ENCODE measurements around the gene DPP4. TPM values are rescaled to one million over a fixed set of nuclear protein-coding genes. Genes with fewer than 3 reads are reported as not detected.
A peak's percentile ranks its signal among the peaks of the same experiment; 100 is the strongest.

DPP4 gene
- total and polyA plus RNA-seq, 2 of the 4 experiments (the other 2 are of a cell fraction): 13.2 to 19.0 TPM

- Histone ChIP-seq H2BK5ac (ENCODE audit: low read depth, low read length, poor library complexity, severe bottlenecking) (no peak overlapping the region), H4K8ac (ENCODE audit: low read depth in 2 of 2, low read length in 2 of 2) (no peak overlapping the region), H3K4ac (ENCODE audit: low read depth, low read length) (no peak overlapping the region), H3K27ac (ENCODE audit: insufficient read depth, low read length) (no peak overlapping the region), H2BK120ac (ENCODE audit: low read depth, low read length) (no peak overlapping the region), H3K4me2 (ENCODE audit: low read depth, low read length) (no peak overlapping the region), H3K27me3 (ENCODE audit: control insufficient read depth, insufficient read depth, low read length) (no peaks in the 10 kb centered on the region), H4K91ac (ENCODE audit: insufficient read depth, low read depth, low read length) (no peak overlapping the region), H2AK5ac (ENCODE audit: low read depth, low read length) (no peak overlapping the region), H3K14ac (replicated peaks; ENCODE audit: low read depth, low read length) (no peak overlapping the region), H4K20me1 (ENCODE audit: insufficient read depth, low read length) (no peaks in the 10 kb centered on the region), H3K79me1 (ENCODE audit: low read depth in 1 of 2, low read length in 2 of 2) (no peaks in the 10 kb centered on the region), H3K9ac (ENCODE audit: low read depth, low read length) (no peak overlapping the region), H2BK20ac (ENCODE audit: low read depth, low read length) (no peak overlapping the region), H3K4me3 (ENCODE audit: insufficient read depth, low read depth, low read length) (no peak overlapping the region), H3K36me3 (ENCODE audit: control insufficient read depth, insufficient read depth, low read length) (peaks cover 16% of the 10 kb centered on the region), H3K56ac (ENCODE audit: extremely low read depth, insufficient read depth, low read length) (no peak overlapping the region), H3K9me3 (ENCODE audit: control insufficient read depth, insufficient read depth, low read length) (no peaks in the 10 kb centered on the region), H3K18ac (ENCODE audit: low read depth, low read length) (no peak overlapping the region), H3K9me1 (ENCODE audit: insufficient read depth, low read length) (peaks cover 2% of the 10 kb centered on the region; the same call in 1 of the 2 replicates), H4K5ac (ENCODE audit: low read depth, low read length) (no peak overlapping the region), H2AFZ (replicated peaks; ENCODE audit: low read length, poor library complexity) (no peak overlapping the region), H2AK9ac (replicated peaks; ENCODE audit: low read depth, low read length, poor library complexity) (no peak overlapping the region), H2BK15ac (ENCODE audit: low read depth, low read length) (no peak overlapping the region), H3K4me1 (ENCODE audit: control insufficient read depth, insufficient read depth, low read length) (no peaks in the 10 kb centered on the region), H3K23ac (ENCODE audit: low read depth, low read length) (no peak overlapping the region)
- BruUV-seq (replicated peaks): no TSS peak
- DNase-seq: no peak
- no peak for ATAC-seq (ENCODE audit: low read depth)
- ChIA-PET CTCF (no interaction called here), POLR2A (ENCODE audit: unreplicated experiment) (no interaction called here)
- dilution Hi-C loops (cut with HindIII; ENCODE audit: low sequenced_read_pairs, unreplicated experiment): no loop called here
- no CpG with 5 or more reads among the region's 2 CpGs for WGBS, 2 experiments (ENCODE audit: extremely low coverage in 2 of 2, insufficient read length in 1 of 2)
- TF ChIP-seq POLR2A (IDR thresholded peaks at IDR 0.05; ENCODE audit: low read depth, low read length) (no peak), CEBPB (IDR thresholded peaks at IDR 0.05; ENCODE audit: low read depth, low read length) (peak; percentile 59; the same call in 1 of the 2 replicates)
- intact Hi-C loops (cut with micrococcal nuclease): no loop called here
- in situ Hi-C loops (cut with MboI; ENCODE audit: low sequenced_read_pairs): no loop called here
These were observed 57.9 kb downstream of the DPP4 start for GRCh38 chr2:162016080-162016479.
